NCI-H69 (cell line): Measurements from ENCODE around the gene DNHD1.

ENCODE experiments used
- DNase-seq: peaks from one replicate; lab custom pipeline; 2025; lab: John Stamatoyannopoulos, UW

Gene DNHD1

DNA sequence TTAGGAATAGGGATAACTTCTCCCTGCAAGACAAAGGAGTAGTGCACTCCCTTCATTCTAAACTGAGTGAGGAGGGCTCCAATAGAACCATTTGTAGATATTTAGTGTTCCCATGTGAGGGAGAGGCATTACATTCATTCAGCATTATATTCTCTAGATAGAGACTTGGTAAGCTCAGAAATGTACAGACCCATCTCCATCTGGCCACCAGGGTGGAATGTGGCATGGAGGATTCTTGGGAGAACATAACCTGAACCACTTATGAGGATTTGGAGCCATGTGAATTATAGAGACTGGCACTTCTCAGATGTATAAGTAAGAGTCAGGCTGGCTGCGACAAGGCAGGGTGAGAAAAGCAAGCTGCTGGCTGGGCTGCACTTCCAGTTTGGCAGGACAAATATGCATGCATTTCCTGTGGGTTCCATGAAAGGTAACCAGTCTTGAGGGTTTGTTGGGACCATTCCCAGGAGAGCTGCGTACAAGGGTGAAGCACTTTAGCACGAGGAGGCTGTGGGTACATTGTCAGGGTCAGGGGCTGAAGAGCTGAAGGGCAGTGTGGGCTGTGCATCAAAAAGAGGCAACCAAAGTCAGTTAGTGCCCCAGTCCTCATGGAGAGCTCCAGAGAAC is 97.2 kb downstream of the DNHD1 start:
- DNase-seq = no peak

- peak; percentile 15 for DNase-seq
These were observed 99.3 kb downstream of the DNHD1 start for GRCh38 chr11:6596239-6596877.

DNA sequence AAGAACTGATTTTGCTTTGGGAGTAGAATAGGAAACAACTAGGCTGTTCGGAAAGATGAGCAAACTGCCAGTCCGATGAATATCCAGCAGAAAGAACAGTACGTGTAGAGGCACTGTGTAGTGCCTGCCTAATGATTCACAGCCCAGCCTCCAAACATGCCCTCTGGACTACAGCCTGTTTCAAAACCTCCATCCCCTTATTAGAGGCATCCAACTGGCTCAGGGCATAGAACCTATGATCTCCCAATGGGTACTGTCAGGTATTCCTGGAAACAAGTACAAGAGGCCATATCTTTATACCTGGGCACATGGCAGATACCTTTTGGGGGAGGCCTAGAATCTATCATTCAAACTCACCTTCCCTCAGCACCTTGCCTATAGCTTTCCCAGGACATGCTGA is 101.5 kb downstream of the DNHD1 start:
- DNase-seq = no peak

DNA sequence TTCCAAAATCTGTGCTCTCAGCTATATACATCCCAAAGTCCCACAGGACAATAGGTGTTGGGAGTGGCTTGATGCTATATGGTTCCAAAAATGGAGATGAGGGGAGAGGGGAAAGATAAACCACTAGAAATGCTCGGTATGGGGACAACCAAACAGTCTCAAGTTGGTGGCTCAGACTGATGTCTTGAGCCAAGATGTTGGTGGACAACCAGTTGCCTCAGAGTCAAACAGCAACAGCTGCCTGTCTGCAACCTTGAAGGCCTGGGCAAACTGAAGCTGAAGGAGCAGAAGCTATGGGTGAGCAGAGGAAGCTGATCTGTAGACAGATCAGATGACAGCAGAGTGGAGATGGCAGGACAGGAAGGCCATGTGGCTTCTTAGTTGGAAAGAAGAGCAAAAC is 102.4 kb downstream of the DNHD1 start:
- no peak for DNase-seq

DNA sequence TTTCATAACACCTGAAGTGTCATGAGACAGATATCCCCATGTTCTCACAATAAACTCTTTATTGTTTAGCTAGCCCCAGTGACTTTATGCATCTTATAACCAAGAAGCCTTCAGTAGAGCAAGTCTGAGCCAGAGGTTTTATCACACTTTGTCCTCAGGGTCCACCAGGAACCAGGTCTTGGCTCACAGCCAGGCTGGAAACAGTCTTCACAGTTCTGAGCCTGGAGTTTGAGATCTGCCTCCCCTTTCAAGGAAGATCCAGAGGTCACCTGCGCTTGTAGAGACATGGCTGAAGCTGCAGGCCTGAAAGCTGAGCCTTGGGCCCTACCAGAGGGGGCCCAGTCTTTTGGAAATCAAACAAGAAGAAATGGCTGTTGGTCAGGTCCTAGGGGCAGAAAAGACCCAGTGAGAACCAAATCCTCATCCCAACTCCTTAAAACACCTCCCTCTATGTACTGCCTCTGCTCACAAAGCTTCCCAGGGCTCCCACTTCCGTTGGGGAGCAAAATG is 102.9 kb downstream of the DNHD1 start:
- DNase-seq = no peak

- no peak for DNase-seq
These were observed 104.0 kb downstream of the DNHD1 start for GRCh38 chr11:6601041-6601461.

DNA sequence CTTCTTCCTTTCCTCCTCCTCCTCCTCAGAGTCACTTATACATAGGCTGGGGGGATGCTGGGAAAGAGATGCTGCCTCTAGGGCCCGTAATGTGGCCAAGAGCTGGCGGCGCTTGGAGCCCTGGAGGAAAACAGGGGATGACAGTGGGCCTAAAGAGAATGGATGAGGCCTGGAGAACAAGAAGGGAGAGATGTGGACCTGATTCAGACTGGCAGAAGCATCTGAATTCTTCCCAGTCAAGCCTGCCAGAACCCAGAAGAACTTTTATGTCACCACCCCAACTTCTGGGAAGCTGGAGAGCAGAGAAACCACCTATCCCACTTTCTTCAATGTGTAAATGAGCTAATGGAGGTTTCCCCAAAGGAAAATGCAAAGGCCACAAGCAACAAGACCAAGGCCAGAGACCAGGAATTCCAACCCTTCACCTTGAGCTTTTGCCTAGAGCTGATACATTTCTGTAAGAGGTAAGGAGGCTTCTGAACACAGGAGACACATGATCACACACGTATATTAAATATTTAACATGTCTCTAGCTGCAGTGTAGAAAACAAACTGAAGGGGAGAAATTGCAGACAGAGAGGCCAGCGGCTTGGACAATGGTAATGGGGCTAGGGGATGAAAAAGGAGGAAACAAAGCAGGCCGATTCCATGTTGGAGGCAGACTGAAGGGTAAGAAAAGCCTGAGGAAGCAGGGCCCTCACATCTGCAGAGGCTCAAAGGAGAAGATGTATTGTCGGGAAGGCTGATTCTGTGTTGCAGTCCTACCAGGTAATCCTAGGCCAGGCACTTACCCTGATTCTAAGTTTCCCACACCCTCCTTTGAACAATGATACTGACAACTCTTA is 105.2 kb downstream of the DNHD1 start:
- DNase-seq = no peak

GRCh38 chr11:6603287-6604080 is 106.4 kb downstream of the DNHD1 start, which contains the start of the genes ILK and RRP8:
TSS of gene ILK (plus strand) at chr11:6603774. CDS start at chr11:6604272, 498 bp downstream.
TSS of gene RRP8 (minus strand) at chr11:6603616. CDS start at chr11:6603502, 114 bp downstream.
- DNase-seq = peak; percentile 95

- DNase-seq = peak; percentile 59
These were observed 107.1 kb downstream of the DNHD1 start for GRCh38 chr11:6604081-6604626.

DNA sequence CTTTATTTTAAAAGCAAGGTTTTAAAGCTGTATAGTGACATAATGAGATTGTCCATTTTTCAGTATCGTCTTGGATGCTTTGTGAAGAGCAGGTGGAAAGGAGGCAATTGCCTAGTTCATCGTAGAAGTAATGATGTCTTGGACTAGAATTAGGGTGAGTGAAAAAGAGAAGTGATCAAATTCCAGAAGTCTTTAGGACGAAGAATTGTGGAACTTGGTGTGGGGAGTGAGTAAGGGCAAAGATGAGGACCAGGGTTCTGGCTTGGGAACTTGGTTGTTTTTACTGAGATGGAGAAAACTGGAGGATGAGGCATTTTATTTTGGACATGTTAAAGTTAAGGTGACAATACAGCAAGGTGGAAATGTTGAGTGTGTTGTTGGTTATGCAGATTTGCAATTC is 107.7 kb downstream of the DNHD1 start:
- DNase-seq = no peak

DNA sequence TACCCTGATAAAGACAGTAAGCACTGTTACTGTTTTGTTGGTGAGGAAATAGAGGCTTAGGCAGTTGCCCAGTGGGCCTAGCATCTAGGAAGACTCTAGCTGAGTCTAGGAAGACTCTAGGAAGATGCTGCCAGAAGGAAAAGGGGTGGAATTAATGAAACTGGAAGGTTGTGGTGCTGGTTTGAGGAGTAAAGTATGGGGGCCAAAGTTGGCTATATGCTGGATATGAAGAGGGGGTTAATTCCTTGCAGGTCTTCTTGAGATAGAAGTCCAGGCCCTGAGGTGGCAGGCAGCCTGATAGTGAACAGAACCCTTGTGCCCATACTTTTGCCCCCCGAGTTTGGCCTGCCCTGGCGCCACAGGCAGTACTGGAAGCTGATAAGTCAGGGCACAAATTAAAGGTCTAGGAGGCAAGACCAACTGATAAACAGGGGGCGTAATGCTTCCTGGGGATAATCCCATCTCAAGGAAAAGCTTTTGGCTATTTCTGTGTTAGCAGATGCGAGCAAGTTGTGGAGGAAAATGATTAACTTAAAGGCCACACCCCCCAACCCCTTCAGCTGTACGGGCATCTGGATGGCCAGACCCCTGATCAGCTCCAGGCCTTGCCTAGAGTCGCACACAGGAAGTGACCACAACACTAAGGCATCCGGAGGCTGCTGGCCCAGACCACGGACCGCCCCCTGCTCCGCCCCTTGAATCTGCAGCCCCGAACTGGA is 109.5 kb downstream of the DNHD1 start:
- DNase-seq = peak; percentile 69

DNA sequence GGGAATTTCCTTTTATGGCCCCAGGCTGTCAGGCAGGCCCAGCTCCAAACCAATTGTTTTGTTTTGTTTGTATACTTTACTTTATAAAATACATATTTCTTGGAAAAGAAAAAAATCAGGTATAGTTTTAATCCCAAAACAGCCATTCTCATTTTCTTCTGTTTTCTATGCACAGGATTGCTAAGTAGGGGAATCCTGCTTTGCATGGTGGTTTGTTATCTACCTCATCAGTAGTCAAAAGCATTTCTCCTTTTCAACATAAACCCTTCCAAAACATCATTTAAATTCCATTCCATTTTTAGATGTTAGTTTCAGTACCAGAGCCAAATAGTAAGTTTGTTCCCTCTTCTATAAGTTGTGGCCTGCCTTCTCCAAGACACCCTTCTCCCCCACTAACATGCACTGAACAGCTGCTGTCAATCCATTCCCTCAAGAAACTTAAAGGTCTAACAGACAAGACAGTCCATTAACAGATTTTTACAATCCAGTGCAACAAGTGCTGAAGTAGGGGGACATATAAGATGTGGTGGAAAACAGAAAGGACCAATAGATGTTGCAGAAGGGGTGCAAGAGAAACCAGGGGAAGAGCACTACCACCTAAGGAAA is 110.2 kb downstream of the DNHD1 start:
- no peak for DNase-seq

DNA sequence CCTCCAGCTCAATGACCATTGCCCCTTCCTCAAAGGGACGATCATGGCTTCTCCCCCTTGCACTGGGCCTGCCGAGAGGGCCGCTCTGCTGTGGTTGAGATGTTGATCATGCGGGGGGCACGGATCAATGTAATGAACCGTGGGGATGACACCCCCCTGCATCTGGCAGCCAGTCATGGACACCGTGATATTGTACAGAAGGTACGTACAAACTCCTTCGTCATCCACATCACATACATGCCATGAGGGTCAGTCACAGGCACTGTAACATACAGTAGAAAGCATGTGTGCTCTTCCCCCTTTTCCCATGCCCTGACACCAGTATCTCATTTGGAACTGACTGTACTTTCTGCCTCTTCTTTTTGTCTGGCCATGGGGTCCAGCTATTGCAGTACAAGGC is 110.9 kb downstream of the DNHD1 start:
- no peak for DNase-seq

DNA sequence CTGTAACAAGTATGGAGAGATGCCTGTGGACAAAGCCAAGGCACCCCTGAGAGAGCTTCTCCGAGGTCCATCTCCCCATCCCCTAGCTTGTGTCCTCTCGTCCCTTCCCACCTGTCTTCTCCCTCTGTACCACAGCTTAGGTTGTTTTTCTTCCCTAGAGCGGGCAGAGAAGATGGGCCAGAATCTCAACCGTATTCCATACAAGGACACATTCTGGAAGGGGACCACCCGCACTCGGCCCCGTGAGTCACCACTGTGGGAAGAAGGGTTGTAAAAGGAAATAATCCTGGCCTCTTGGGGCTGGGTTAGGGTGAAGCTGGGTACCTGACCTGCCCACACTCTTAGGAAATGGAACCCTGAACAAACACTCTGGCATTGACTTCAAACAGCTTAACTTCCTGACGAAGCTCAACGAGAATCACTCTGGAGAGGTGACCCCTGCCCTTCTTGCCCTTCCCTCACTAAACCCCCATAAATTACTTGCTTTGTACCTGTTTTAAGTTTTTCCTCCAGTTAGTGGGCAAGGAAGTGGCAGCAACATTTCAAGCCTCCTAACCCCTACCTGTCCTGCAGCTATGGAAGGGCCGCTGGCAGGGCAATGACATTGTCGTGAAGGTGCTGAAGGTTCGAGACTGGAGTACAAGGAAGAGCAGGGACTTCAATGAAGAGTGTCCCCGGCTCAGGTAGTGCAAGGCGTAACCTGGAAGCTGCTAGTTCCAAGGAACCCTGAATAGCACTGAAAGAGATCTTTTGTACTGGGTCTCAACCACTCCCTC is 111.8 kb downstream of the DNHD1 start:
- no peak for DNase-seq

- DNase-seq = no peak
These were observed 112.5 kb downstream of the DNHD1 start for GRCh38 chr11:6609502-6610015.

- no peak for DNase-seq
These were observed 113.5 kb downstream of the DNHD1 start for GRCh38 chr11:6610591-6610990.

- peak; percentile 47 for DNase-seq
These were observed 114.2 kb downstream of the DNHD1 start for GRCh38 chr11:6611092-6611962.

GRCh38 chr11:6611963-6612212 is 114.8 kb downstream of the DNHD1 start:
- DNase-seq = no peak
